NB4 (cell line): Measurements from ENCODE around the gene ATRX.

ENCODE experiments used
- MYC ChIP-seq: IDR thresholded peaks from 2 replicates; pipeline ENCODE4 v1.6.1; 2011; ENCODE audit warnings: low read depth, low read length
- POLR2A ChIP-seq: IDR thresholded peaks from 2 replicates; pipeline ENCODE4 v1.6.1; 2011; ENCODE audit warnings: mild to moderate bottlenecking; ENCODE audit not compliant: insufficient read length; ENCODE audit errors: extremely low read depth
- TF ChIP-seq, protein P1 (sequence below): IDR thresholded peaks from one replicate; pipeline ENCODE4 v1.5.1; 2012; ENCODE audit warnings: low read depth, low read length

DNA sequence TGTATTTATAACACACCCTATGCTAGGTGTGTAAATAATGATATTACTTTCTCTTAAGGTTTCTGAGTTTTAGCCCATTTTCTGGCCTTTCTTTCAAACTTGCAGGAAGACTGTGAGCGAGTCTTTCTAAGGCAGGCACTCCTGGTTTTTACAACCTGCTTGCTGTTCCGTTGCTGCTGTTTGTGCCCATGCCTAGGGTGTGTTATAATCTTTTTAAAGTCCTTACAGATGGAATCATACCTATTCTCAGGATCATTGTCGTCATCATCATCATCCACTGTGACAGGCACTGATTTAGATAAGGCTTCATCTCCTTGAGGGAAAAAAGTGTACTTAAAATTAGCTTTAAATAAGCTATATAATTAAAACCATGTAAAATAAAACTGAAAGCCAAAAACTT, 110.0 kb downstream of the ATRX start:
- TF ChIP-seq, protein P1, sequence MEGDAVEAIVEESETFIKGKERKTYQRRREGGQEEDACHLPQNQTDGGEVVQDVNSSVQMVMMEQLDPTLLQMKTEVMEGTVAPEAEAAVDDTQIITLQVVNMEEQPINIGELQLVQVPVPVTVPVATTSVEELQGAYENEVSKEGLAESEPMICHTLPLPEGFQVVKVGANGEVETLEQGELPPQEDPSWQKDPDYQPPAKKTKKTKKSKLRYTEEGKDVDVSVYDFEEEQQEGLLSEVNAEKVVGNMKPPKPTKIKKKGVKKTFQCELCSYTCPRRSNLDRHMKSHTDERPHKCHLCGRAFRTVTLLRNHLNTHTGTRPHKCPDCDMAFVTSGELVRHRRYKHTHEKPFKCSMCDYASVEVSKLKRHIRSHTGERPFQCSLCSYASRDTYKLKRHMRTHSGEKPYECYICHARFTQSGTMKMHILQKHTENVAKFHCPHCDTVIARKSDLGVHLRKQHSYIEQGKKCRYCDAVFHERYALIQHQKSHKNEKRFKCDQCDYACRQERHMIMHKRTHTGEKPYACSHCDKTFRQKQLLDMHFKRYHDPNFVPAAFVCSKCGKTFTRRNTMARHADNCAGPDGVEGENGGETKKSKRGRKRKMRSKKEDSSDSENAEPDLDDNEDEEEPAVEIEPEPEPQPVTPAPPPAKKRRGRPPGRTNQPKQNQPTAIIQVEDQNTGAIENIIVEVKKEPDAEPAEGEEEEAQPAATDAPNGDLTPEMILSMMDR = no peak
- TF ChIP-seq POLR2A (no peak), MYC (no peak)
